ENCODE measurements around the gene USP24.

The USP24 gene

DNA sequence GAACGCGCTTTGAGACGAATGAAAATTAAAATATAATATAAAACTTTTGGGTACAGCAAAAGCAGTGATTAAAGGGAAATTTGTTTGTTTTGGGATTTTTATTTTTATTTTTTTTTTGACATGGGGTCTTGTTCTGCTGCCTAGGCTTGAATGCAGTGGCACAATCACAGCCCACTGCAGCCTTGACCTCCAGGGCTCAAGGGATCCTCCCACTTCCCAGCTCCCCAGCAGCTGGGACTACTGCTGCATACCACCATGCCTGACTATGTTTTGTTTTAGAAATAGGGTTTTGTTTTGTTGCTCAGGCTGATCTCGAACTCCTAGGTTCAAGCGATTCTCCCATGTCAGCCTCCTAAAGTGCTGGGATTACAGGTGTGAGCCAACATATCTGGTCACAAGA lies 30.3 kb downstream of the USP24 start:
- DNase-seq (ENCODE audit: extremely low read depth, low read depth), result no peak
- TF ChIP-seq, protein P1, sequence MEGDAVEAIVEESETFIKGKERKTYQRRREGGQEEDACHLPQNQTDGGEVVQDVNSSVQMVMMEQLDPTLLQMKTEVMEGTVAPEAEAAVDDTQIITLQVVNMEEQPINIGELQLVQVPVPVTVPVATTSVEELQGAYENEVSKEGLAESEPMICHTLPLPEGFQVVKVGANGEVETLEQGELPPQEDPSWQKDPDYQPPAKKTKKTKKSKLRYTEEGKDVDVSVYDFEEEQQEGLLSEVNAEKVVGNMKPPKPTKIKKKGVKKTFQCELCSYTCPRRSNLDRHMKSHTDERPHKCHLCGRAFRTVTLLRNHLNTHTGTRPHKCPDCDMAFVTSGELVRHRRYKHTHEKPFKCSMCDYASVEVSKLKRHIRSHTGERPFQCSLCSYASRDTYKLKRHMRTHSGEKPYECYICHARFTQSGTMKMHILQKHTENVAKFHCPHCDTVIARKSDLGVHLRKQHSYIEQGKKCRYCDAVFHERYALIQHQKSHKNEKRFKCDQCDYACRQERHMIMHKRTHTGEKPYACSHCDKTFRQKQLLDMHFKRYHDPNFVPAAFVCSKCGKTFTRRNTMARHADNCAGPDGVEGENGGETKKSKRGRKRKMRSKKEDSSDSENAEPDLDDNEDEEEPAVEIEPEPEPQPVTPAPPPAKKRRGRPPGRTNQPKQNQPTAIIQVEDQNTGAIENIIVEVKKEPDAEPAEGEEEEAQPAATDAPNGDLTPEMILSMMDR (IDR thresholded peaks at IDR 0.05; ENCODE audit: low read depth, low read length), result no peak

DNA sequence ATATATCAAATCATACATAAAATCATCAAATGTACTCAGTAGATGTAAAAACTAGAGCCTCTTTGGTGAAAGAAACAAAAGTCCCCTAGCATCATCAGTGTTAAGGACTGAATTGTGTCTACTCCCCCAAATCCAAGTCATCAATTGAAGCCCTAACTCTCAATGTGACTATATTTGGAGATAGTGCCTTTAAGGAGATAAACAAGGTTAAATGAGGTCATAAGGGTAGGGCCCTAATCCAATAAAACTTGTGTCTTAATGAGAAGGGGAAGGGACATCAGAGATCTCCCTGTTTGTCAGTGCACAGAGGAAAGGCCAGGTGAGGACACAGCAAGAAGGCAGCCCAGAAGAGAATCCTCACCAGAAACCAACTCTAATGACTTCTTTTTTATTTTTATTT lies 33.5 kb downstream of the USP24 start:
- no peak for DNase-seq (ENCODE audit: extremely low read depth, low read depth)
- TF ChIP-seq, protein P1 (IDR thresholded peaks at IDR 0.05; ENCODE audit: low read depth, low read length), result no peak

DNA sequence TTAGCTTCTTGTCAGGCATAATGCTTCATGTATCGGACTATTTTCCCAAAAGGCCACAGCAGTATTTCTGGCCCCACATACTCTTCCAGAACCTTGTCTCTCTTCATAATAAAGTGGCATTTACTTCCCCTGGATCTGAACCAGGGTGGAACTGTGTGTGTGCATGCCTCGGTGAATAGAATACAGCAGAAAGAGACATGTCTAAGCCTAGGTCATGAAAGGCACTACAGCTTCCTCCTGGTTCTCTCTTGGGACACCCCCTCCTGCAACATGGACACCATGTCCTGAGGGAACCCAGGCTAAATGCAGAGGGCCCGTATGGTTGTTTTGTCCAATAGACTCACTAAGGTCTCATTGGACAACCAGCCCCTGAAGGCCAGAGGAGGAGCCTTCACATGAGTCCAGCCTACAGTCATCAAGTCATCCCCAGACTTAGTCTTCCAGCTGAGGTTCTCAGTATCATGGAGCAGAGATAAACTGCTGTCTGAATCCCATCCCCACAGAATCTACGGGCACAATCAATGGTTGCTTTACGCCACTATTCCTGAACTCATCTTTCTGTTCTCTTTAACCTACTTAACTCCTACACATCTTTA lies 35.0 kb downstream of the USP24 start:
- TF ChIP-seq, protein P1 (IDR thresholded peaks at IDR 0.05; ENCODE audit: low read depth, low read length), result no peak
- no peak for DNase-seq (ENCODE audit: extremely low read depth, low read depth)

DNA sequence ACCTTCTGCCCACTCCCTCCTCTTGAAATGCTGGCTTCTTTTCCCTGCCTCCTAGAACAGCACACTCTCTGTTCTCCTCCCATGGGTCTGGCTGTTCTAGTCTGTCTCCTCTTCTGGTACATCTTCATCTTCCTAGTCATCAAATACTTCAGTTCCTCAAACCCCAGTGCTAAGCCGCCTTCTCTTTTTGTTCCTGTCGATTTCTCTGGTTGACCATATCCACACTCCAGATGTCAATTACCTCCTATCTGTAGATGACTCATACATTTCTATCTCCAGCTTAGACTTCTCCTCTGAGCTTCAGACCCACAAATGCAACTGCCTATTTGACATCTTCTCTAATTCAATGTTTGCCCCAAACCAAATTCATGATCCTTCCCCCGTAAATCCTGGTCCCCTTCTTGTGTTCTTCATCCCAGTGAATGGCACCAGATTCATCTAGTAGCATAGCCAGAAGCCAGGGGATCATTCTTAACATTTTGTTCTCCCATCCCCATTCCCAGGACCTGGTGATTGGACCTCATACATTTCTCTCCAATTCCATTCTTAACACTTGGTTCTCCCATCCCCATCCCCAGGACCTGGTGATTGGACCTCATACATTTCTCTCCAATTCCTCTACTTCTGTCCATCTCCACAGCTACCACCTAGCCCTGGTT lies 35.9 kb downstream of the USP24 start:
- TF ChIP-seq, protein P1 (IDR thresholded peaks at IDR 0.05; ENCODE audit: low read depth, low read length), result no peak
- no peak for DNase-seq (ENCODE audit: extremely low read depth, low read depth)

DNA sequence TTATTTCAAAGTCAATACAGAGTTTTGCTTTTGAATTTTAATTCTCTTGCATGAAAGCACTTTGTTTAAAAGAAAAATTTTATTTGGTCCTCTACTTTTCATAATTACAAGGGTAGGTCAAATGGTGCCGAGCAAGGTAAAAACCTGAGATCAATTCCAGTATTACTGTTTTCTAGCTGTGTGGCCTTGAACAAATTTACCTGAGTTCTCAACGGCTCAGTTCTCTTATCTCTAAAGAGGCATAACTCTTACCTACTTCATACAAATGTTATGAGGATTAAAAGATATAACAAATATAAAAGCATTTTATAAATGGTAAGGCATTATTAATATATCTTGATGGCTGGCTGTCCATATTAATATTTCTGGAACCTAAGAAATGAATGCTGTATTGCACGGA lies 42.5 kb downstream of the USP24 start:
- TF ChIP-seq, protein P1 (IDR thresholded peaks at IDR 0.05; ENCODE audit: low read depth, low read length), result no peak
- no peak for DNase-seq (ENCODE audit: extremely low read depth, low read depth)

DNA sequence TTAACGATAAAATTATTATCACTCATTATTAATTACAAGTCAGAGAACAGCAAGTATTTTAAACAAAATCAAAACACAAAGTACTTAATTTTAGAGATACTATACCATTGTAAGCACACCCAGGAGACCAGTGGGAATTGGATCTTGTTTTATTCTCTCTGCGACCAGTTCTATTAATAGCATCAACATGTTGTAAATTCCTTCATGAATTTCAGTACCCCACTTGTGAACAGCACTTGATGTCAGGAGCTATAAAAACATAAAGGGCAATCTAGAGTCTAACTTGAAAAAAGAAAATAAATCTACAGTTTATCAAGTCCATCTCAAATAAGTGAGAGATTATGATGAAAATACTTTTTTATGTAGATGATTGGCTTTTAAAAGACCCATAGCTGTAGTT lies 42.9 kb downstream of the USP24 start:
- no peak for DNase-seq (ENCODE audit: extremely low read depth, low read depth)
- TF ChIP-seq, protein P1 (IDR thresholded peaks at IDR 0.05; ENCODE audit: low read depth, low read length), result no peak

DNA sequence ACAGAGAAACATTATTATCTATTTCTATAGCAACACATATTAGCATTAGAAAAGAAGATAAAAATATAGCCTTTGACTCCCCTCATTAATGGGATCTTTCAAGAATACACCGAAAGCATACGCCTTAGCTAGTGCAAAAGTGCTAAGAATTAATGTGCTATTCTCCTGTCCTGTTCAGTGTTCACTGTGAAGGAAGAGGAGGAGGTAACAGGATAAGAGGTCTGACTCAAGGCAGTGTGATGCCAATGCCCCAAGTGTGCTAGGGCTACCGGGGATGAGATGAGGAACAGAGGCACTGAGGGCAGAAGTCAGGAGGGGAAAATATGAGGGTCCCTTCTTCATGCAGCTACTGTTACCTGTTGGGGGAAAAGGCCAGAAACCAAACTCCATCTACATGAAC lies 43.5 kb downstream of the USP24 start:
- no peak for DNase-seq (ENCODE audit: extremely low read depth, low read depth)
- TF ChIP-seq, protein P1 (IDR thresholded peaks at IDR 0.05; ENCODE audit: low read depth, low read length), result no peak
